Activated T-cell treated with anti-CD3 and anti-CD28 coated beads for 4 hours (primary cell): ENCODE measurements around the gene BRWD1.
A peak's percentile ranks its signal among the peaks of the same experiment; 100 is the strongest.

Source experiments
- DNase-seq: peaks from one replicate; pipeline ENCODE4 v3.0.0-alpha.2; 2020

The BRWD1 gene

DNA sequence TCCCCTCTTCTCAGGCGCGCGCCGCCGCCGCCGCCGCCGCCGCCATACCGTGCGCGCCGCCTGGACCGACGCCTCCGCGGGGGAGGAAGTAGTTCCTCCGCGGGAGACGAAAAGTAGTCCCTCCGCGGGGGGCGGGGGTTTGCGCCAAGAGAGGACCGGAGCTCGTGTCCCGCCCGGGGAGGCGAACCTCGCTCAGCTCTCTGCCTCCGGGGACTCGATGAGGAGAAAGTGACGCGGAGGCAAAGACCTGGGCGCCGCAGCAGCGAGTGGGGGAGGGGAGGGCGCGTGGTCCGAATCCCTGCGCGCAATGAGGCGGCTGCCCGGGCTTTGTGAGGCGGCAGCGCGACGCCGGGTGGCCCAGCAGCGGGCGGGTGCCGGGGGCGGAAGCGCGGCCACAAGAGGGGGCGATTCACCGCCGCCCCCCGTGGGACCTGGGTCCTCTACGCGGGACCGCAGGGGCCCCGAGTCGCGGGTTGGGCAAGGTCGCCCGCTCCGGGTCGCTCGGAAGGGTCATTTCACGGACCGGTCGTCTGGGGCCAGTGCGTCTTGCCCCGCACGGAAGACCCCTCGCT is at the start of gene BRWD1:
BRWD1 (minus strand) TSS at position 62 of the 572 bp plus-strand sequence. CDS start 141 bp downstream, outside the sequence.
- peak; percentile 67 for DNase-seq

DNA sequence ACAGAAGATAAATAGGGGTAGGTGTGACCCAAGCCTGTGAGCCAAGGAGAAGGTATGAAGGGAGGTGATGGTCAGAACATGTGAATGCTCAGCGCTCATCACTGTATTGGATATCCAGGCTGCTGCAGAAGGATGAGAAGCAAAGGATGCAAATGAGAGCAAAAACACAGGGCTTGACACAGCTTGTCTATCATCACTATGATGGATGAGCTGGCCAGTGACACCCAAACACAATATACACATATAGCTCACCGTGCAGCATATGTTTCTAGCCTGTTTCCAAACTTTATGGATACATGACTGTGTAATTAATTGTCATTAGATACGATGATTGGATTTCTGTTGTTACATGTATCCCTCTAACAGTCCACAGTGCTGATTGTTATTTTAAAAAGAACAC is 49.3 kb upstream of the BRWD1 start:
- no peak for DNase-seq

GRCh38 chr21:39359382-39359781 is 46.0 kb upstream of the BRWD1 start:
- no peak for DNase-seq

DNA sequence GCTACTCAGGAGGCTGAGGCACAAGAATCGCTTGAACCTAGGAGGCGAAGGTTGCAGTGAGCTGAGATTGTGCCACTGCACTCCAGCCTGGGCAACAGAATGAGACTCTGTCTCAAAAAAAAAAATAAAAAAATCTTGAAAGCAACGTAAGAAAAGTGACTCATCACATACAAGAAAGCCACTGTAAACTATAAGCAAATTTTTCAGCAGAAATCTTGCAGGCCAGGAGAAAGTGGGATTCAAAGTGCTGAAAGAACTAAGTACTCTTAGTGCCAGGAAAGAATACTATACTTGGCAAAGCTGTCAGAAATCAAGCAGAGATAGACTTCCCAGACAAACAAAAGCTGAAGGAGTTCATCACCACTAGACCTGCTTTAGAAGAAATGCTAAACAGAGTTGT is 39.9 kb upstream of the BRWD1 start:
- no peak for DNase-seq

DNA sequence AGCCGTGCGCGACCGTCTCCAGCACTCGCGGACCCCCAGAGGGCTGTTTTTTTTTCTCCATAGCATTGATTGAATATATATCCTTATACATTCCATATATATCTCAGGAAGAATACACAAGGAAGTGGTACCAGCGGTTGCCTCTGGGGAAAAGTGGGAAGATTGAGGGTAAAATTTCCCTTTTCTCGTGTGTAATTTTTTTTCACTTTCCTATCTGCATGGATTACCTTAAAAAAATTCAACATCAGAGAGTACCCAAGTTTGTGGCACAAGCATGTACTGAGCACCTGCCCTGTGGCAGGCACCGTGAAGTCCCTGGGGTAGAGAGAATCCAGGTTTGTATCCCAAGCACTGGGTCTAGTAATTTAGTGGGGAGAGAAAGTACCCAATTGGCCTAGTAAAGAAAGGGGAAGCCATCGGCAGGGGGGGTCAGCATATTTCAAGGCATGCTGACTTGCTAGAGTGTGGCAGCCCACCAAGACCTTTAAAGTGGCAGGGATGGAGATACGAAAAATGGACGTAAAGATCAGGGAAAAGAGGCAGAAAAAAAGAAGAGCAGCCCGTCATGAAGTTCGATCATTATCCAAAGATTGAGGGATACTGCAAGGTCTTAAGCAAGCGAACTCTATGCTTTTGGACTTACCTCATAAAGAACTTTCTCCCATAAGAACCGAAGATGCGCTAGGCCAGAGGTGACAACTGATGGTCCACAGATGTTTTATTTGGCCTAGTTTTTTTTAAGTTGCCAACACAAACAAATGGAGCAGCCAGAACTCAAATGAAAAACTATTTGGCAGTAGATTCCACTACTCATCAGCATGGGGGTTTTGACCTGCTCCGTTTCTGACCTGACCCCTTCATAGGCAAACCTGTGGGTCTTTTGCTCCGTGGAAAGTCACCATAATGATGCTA is 36.9 kb upstream of the BRWD1 start:
- DNase-seq: no peak

GRCh38 chr21:39349211-39350093 is 36.0 kb upstream of the BRWD1 start:
- DNase-seq: peak; percentile 95

DNA sequence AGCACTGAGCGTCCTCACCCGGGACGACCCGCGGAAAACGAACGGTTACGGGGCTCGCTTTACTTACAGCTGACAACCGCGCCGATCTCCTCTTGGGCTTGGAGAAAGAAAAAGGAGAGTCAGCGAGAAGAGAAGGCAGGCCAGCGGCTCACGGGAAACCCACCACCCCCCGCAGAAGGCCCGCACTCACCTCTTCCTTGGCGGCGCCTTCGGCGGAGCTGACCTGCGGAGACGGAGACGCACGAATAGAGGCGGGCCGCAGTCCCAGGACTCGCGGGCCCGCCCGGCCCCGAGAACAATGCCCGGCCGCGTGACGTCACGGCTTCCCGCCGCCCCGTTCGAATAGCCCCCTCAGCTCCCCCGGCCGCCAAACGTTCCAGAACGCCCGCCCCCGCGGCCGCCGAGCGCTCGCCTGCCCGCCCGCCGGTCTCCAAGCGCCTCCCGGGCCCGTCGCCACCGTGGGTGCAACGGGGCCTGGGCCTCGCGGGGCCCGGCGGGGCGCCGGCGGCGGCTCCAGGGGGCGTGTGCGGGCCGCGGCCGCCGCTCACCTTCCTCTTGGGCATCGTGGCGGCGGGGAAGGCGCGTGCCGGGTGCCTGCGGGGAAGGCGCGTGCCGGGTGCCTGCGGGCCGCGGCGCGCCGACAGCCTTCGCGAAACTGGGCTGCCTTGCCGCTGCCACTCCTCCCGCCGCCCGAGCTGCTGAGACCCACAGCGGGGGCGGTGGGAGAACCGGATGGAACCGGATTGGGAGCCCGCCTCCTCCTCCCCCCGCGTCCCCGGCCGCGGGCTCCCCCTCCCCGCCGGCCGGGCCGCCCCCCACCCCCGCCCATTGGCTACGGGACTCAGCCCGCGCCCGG is 35.2 kb upstream of the BRWD1 start, which contains the start of gene HMGN1:
HMGN1 (minus strand) TSS at position 734 of the 856 bp plus-strand sequence; CDS start at position 563, 171 bp downstream.
- DNase-seq: peak; percentile 87

DNA sequence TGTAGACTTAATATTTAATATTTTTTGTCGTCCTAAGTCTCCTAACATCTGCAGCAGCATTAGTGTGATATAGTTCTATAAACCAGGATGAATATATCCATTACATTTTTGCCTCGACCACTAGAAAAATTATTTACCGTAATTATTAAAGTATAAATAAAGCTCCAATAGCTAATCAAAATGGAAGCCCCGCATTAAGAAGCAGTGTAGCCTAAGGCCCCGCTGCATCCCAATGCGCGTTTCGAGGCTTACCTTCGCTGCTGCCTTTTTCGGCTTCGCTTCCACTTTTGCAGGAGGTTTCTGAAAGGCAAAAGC is 34.6 kb upstream of the BRWD1 start:
- no peak for DNase-seq

- DNase-seq: no peak
Measured at GRCh38 chr21:39347537-39347936, 34.1 kb upstream of the BRWD1 start.

DNA sequence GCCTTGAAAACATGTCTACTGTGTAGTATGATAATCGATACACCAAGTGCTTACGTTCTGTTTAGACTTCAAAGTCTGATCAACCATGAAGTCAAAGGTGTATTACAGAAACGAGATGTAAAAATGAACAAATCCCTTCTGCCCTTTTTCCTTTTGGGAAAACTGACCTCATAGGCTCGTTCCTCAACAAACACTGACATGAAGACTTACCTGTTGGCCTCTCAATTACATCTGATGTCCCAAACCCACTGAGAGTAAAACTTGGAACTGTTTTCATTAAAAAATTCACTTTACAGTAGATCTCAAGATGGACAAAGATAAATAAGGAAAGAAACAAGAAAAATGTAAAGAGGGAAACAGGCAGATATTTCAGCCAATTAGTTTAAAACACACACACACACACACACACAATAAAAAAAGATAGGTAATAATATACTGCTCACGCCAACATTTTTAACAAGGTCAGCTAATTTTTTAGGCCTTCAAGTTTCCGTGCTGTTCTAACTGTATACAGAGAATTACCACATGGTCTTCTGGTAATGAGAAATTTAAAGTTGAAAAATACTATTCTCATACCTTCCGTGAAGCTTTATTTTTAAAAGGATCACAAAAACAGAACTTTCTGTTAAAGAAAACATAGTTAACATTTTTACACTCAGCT is 33.4 kb upstream of the BRWD1 start:
- DNase-seq: no peak

DNA sequence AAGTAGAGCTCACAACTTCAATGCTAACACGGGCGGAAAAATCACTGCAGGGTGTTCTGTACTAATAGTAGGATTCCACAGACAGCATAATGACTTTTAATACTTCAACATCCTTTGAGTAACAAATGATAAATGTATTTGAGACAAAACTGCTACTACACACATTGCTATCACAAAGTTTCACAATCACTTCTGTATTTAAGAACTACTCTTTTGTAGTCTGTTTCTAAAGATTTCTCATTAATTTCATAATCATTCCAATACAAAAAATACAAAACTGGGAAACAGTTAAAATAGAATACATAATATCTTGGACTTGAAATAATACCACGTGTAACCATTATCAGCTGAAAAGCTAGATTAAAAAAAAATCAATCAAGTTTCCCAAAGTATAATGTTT is 32.8 kb upstream of the BRWD1 start:
- no peak for DNase-seq

- DNase-seq: no peak
Measured at GRCh38 chr21:39345440-39345839, 32.0 kb upstream of the BRWD1 start.

- no peak for DNase-seq
Measured at GRCh38 chr21:39344848-39345247, 31.4 kb upstream of the BRWD1 start.

DNA sequence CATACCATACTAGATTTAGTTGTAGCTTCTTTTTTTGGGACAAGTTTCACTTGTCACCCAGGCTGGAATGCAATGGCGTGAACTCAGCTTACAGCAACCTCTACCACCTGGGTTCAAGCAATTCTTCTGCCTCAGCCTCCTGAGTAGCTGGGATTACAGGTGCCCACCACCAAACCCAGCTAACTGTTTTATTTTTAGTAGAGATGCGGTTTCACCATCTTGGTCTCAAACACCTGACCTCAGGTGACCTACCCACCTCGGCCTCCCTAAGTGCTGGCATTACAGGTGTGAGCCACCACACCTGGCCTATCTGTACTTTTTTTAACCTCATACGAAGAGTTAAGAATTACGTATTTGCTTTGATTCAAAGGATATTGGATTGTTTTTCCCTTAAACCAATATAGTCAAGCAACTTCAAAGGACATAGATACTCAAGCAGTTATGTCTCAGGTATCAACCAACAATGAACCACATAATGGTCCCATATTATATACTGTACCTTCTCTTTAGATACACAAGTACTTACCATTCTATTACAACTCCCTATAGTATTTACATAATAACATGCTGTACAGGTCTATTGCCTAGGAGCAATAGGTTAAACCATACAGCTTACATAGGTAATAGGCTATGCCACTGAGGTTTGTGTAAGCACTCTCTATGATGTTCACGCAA is 28.0 kb upstream of the BRWD1 start:
- DNase-seq: no peak

- DNase-seq: no peak
Measured at GRCh38 chr21:39340687-39341086, 27.3 kb upstream of the BRWD1 start.

DNA sequence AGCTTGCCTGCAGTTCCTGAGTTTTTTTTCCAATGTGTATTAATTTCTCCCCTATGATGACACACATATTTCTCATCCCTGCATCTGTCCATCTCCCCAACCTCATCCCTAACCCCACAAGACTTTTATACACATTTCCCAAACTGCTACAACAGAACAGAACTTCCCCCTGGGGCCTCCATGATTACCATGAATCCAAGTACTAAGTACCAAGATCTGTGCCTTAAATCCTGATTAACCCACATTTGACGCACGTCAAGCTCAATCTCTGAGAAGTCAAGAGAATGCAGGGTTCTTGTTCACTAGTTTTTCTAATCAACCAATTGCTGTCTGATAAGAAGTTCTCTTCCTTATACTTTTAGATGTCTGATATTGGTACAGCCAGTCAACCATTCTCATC is 25.8 kb upstream of the BRWD1 start:
- DNase-seq: no peak

- DNase-seq: no peak
Measured at GRCh38 chr21:39336457-39337008, 23.1 kb upstream of the BRWD1 start.

GRCh38 chr21:39334611-39335010 is 21.2 kb upstream of the BRWD1 start:
- no peak for DNase-seq

- no peak for DNase-seq
Measured at GRCh38 chr21:39332175-39332574, 18.7 kb upstream of the BRWD1 start.

- no peak for DNase-seq
Measured at GRCh38 chr21:39330001-39330400, 16.6 kb upstream of the BRWD1 start.

DNA sequence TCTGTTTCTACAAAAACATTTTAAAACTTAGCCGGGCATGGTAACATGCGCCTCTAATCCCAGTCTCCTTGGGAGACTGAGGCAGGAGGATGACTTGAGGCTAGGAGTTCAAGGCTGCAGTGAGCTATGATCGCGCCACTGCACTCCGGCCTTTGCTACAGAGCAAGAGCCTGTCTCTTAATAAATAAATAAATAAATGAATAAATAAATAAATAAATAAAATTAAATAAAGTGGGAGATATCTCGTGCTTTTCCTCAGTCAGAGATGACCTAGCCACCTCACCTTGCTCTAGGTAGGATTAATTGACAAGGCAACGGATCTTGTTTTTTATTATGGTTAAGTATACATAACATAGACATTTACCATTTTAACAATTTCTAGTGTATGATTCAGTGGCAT is 14.3 kb upstream of the BRWD1 start:
- DNase-seq: no peak
